PFSK-1 (cell line): ENCODE data around the gene GALNT1.

Experiments
- FOXP2 ChIP-seq: optimal IDR thresholded peaks from 2 replicates; pipeline ENCODE3; 2011; ENCODE audit warnings: borderline replicate concordance, control low read depth, inconsistent platforms; ENCODE audit not compliant: insufficient read depth; ENCODE audit errors: extremely low read length, extremely low read depth
- POLR2AphosphoS5 ChIP-seq: IDR thresholded peaks from 2 replicates; pipeline ENCODE4 v1.6.1; 2012; ENCODE audit warnings: low read depth, mild to moderate bottlenecking, control low read depth, low read length, moderate library complexity
- SIN3A ChIP-seq: IDR thresholded peaks from 2 replicates; pipeline ENCODE4 v1.6.1; 2012; ENCODE audit warnings: mild to moderate bottlenecking, low read length, moderate library complexity, borderline replicate concordance; ENCODE audit not compliant: insufficient read depth
- TAF1 ChIP-seq: IDR thresholded peaks from 2 replicates; pipeline ENCODE4 v1.6.1; 2012; ENCODE audit warnings: low read length, control low read depth, borderline replicate concordance; ENCODE audit not compliant: insufficient read depth
- TF ChIP-seq, protein P1 (sequence below), 2 experiments: IDR thresholded peaks; 2 replicates each; pipeline versions ENCODE4 v1.6.1 to v1.8.0; 2011 to 2012; ENCODE audit warnings: low read depth in 2 of 2, low read length in 2 of 2, control low read depth in 1 of 2, inconsistent platforms in 1 of 2, mild to moderate bottlenecking in 1 of 2, moderate library complexity in 1 of 2; ENCODE audit not compliant: insufficient read depth in 1 of 2

The GALNT1 gene

GRCh38 chr18:35745814-35746213, 164.3 kb downstream of the GALNT1 start:
- TF ChIP-seq POLR2AphosphoS5: no peak

GRCh38 chr18:35746826-35747339, 165.3 kb downstream of the GALNT1 start:
- TF ChIP-seq POLR2AphosphoS5 (no peak), SIN3A (no peak), FOXP2 (no peak), TAF1 (no peak)
- TF ChIP-seq, protein P1, sequence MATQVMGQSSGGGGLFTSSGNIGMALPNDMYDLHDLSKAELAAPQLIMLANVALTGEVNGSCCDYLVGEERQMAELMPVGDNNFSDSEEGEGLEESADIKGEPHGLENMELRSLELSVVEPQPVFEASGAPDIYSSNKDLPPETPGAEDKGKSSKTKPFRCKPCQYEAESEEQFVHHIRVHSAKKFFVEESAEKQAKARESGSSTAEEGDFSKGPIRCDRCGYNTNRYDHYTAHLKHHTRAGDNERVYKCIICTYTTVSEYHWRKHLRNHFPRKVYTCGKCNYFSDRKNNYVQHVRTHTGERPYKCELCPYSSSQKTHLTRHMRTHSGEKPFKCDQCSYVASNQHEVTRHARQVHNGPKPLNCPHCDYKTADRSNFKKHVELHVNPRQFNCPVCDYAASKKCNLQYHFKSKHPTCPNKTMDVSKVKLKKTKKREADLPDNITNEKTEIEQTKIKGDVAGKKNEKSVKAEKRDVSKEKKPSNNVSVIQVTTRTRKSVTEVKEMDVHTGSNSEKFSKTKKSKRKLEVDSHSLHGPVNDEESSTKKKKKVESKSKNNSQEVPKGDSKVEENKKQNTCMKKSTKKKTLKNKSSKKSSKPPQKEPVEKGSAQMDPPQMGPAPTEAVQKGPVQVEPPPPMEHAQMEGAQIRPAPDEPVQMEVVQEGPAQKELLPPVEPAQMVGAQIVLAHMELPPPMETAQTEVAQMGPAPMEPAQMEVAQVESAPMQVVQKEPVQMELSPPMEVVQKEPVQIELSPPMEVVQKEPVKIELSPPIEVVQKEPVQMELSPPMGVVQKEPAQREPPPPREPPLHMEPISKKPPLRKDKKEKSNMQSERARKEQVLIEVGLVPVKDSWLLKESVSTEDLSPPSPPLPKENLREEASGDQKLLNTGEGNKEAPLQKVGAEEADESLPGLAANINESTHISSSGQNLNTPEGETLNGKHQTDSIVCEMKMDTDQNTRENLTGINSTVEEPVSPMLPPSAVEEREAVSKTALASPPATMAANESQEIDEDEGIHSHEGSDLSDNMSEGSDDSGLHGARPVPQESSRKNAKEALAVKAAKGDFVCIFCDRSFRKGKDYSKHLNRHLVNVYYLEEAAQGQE (IDR thresholded peaks at IDR 0.05; ENCODE audit: insufficient read depth in 1 of 2, low read depth in 2 of 2, low read length in 2 of 2): no peak

GRCh38 chr18:35747894-35748472, 166.4 kb downstream of the GALNT1 start:
- TF ChIP-seq, protein P1 (IDR thresholded peaks at IDR 0.05; ENCODE audit: insufficient read depth in 1 of 2, low read depth in 2 of 2, low read length in 2 of 2): no peak
- TF ChIP-seq TAF1 (no peak), POLR2AphosphoS5 (no peak), SIN3A (no peak), FOXP2 (no peak)

- TF ChIP-seq FOXP2 (no peak), SIN3A (no peak), POLR2AphosphoS5 (no peak), TAF1 (no peak)
- TF ChIP-seq, protein P1 (IDR thresholded peaks at IDR 0.05; ENCODE audit: insufficient read depth in 1 of 2, low read depth in 2 of 2, low read length in 2 of 2): no peak
Observed at GRCh38 chr18:35749701-35750100, 168.2 kb downstream of the GALNT1 start.

DNA sequence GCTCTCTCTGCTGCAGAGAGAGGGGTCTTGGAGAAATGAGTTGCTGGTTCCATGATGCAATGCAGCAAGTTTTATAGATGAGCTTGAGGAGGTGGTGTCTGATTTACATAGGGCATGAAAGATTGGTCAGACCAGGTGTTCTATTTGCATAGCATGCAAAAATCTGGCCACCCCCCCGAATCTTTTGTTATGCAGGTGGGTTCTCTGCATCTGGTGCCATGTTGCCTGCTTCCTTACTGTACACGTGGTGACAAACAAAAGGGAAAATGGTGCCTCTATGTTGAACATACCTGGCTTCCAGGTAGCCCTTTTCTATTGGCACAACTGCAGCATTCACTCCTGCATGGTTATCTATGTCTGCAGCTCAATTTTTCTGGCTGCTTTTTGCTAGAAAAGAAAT, 169.4 kb downstream of the GALNT1 start:
- TF ChIP-seq TAF1: no peak
- TF ChIP-seq, protein P1 (IDR thresholded peaks at IDR 0.05; ENCODE audit: insufficient read depth in 1 of 2, low read depth in 2 of 2, low read length in 2 of 2): no peak
- TF ChIP-seq POLR2AphosphoS5: no peak
- TF ChIP-seq FOXP2: no peak
- TF ChIP-seq SIN3A: no peak
